HUES48 (cell line): ENCODE results near the gene STAT4.
"Not testable (repeated sequence)": the region's sequence is repeated elsewhere in the genome, so short reads cannot be mapped to it uniquely, and the experiment has no call there.

Source experiments
- H3K27ac ChIP-seq: one replicate; pipeline ENCODE4 v1.7.0; 2013; ENCODE audit warnings: low read depth, low read length, inconsistent platforms
- H3K27me3 ChIP-seq: 2 replicates; pipeline ENCODE4 v1.6.1; 2013; ENCODE audit warnings: mild to moderate bottlenecking, low read length; ENCODE audit not compliant: control insufficient read depth, insufficient read depth
- H3K36me3 ChIP-seq: 2 replicates; pipeline ENCODE4 v1.6.1; 2013; ENCODE audit warnings: low read length; ENCODE audit not compliant: control insufficient read depth, insufficient read depth
- H3K4me1 ChIP-seq: 2 replicates; pipeline ENCODE4 v1.6.1; 2013; ENCODE audit warnings: mild to moderate bottlenecking, low read length; ENCODE audit not compliant: control insufficient read depth, insufficient read depth
- H3K4me3 ChIP-seq: 2 replicates; pipeline ENCODE4 v1.5.1; 2013; ENCODE audit warnings: mild to moderate bottlenecking, low read depth, low read length
- H3K9ac ChIP-seq: 2 replicates; pipeline ENCODE4 v1.6.1; 2013; ENCODE audit warnings: mild to moderate bottlenecking, low read depth, low read length, moderate library complexity
- H3K9me3 ChIP-seq: 2 replicates; pipeline ENCODE4 v1.6.1; 2013; ENCODE audit warnings: low read length; ENCODE audit not compliant: control insufficient read depth, insufficient read depth

The STAT4 gene

GRCh38 chr2:191003405-191004309, 147.1 kb downstream of the STAT4 start:
- Histone ChIP-seq H3K27ac (no peak overlapping the region), H3K4me1 (no peaks in the 10 kb centered on the region), H3K9me3 (no peaks in the 10 kb centered on the region), H3K4me3 (no peak overlapping the region), H3K9ac (no peak overlapping the region), H3K36me3 (peaks cover 99% of the 10 kb centered on the region), H3K27me3 (no peaks in the 10 kb centered on the region)

GRCh38 chr2:191001624-191002023, 149.2 kb downstream of the STAT4 start:
- Histone ChIP-seq H3K36me3 (peaks cover 96% of the 10 kb centered on the region), H3K27ac (no peak overlapping the region), H3K27me3 (no peaks in the 10 kb centered on the region), H3K4me3 (no peak overlapping the region), H3K4me1 (no peaks in the 10 kb centered on the region), H3K9ac (no peak overlapping the region), H3K9me3 (no peaks in the 10 kb centered on the region)

GRCh38 chr2:191001032-191001431, 149.8 kb downstream of the STAT4 start:
- Histone ChIP-seq H3K9ac (no peak overlapping the region), H3K27me3 (no peaks in the 10 kb centered on the region), H3K9me3 (no peaks in the 10 kb centered on the region), H3K27ac (no peak overlapping the region), H3K4me1 (no peaks in the 10 kb centered on the region), H3K36me3 (peaks cover 96% of the 10 kb centered on the region), H3K4me3 (no peak overlapping the region)

- peaks cover 96% of the 10 kb centered on the region for H3K36me3 ChIP-seq
- H3K27ac ChIP-seq = no peak overlapping the region
- no peaks in the 10 kb centered on the region for H3K27me3 ChIP-seq
- no peak overlapping the region for H3K4me3 ChIP-seq
- H3K9me3 ChIP-seq = no peaks in the 10 kb centered on the region
- H3K4me1 ChIP-seq = no peaks in the 10 kb centered on the region
- no peak overlapping the region for H3K9ac ChIP-seq
Measured at GRCh38 chr2:190999949-191000665, 150.7 kb downstream of the STAT4 start.

GRCh38 chr2:190999058-190999457, 151.7 kb downstream of the STAT4 start:
- Histone ChIP-seq H3K27ac (no peak overlapping the region), H3K27me3 (no peaks in the 10 kb centered on the region), H3K36me3 (peaks cover 95% of the 10 kb centered on the region), H3K4me3 (no peak overlapping the region), H3K4me1 (no peaks in the 10 kb centered on the region), H3K9ac (no peak overlapping the region), H3K9me3 (no peaks in the 10 kb centered on the region)

GRCh38 chr2:190997526-190998113, 153.2 kb downstream of the STAT4 start:
- H3K9me3 ChIP-seq = no peaks in the 10 kb centered on the region
- no peak overlapping the region for H3K27ac ChIP-seq
- no peak overlapping the region for H3K9ac ChIP-seq
- no peaks in the 10 kb centered on the region for H3K4me1 ChIP-seq
- H3K4me3 ChIP-seq = no peak overlapping the region
- no peaks in the 10 kb centered on the region for H3K27me3 ChIP-seq
- H3K36me3 ChIP-seq = peaks cover 93% of the 10 kb centered on the region

GRCh38 chr2:190996947-190997346, 153.8 kb downstream of the STAT4 start:
- peaks cover 92% of the 10 kb centered on the region for H3K36me3 ChIP-seq
- no peaks in the 10 kb centered on the region for H3K27me3 ChIP-seq
- no peak overlapping the region for H3K4me3 ChIP-seq
- H3K9ac ChIP-seq = no peak overlapping the region
- H3K27ac ChIP-seq = no peak overlapping the region
- no peaks in the 10 kb centered on the region for H3K4me1 ChIP-seq
- H3K9me3 ChIP-seq = no peaks in the 10 kb centered on the region

- peaks cover 92% of the 10 kb centered on the region for H3K36me3 ChIP-seq
- no peaks in the 10 kb centered on the region for H3K27me3 ChIP-seq
- H3K4me3 ChIP-seq = no peak overlapping the region
- H3K4me1 ChIP-seq = no peaks in the 10 kb centered on the region
- no peak overlapping the region for H3K9ac ChIP-seq
- H3K27ac ChIP-seq = no peak overlapping the region
- H3K9me3 ChIP-seq = no peaks in the 10 kb centered on the region
Measured at GRCh38 chr2:190996338-190996946, 154.4 kb downstream of the STAT4 start.

GRCh38 chr2:190995315-190995714, 155.5 kb downstream of the STAT4 start:
- H3K4me3 ChIP-seq, H3K9ac ChIP-seq, H3K4me1 ChIP-seq, H3K27me3 ChIP-seq, H3K9me3 ChIP-seq, H3K27ac ChIP-seq: not testable (repeated sequence)
- H3K36me3 ChIP-seq = peaks cover 92% of the 10 kb centered on the region

GRCh38 chr2:190994148-190994547, 156.6 kb downstream of the STAT4 start:
- H3K27ac ChIP-seq = no peak overlapping the region
- peaks cover 93% of the 10 kb centered on the region for H3K36me3 ChIP-seq

More at GRCh38 chr2:190994148-190994547, 156.6 kb downstream of the STAT4 start:
- H3K9ac ChIP-seq = no peak overlapping the region
- H3K27me3 ChIP-seq = no peaks in the 10 kb centered on the region
- no peak overlapping the region for H3K4me3 ChIP-seq
- H3K4me1 ChIP-seq = no peaks in the 10 kb centered on the region
- no peaks in the 10 kb centered on the region for H3K9me3 ChIP-seq
